Activated CD8-positive, alpha-beta memory T cell treated with anti-CD3 and anti-CD28 coated beads for 48 hours (primary cell): ENCODE measurements around the gene SERINC5.

ENCODE experiments used
- DNase-seq, 3 experiments: peaks; one replicate each; pipeline ENCODE4 v3.0.0-alpha.2; 2020; ENCODE audit warnings: low read depth in 2 of 3, low spot score in 2 of 3

SERINC5 gene

DNA sequence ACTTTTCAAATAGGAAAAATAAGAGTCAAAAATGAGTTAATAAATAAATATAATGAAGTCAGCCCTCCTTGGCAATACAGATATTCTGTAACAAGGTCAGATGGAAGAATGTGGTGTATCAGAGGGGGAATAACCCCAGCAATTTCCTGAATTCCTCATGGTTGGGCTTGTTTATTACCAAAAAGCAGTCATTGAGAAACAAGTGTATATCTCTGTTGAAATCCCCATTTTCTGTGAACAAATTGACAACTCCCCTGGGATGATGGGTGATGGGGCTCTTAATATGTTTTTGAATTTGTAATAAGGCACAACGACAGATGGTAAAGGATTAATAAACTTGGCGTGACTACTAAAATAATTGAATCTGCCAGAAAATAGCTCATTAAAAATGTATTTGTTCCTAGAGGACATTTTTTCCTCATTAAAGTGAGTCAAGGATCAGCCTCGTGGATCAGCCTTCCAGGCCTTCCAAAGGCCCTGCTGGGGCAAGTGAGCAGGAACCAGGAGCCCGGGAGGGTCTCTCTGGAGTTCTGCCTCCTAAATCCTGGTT is 186.5 kb downstream of the SERINC5 start:
- no peak for DNase-seq

DNA sequence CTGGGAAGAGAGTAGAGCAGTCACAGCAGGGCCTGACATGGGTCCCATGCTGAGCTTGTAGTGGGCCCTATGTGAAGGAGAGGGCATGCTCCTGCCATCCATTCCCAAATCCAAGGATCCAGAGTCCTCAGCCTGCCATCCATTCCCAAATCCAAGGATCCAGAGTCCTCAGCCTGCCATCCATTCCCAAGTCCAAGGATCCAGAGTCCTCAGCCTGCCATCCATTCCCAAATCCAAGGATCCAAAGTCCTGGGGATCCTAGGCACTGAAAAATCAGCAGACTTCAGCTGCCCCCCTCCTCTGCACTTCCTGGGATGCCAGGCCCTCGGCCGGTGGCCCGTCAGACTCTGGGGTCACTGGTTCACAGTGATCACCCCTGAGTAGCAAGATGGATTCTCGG is 187.1 kb downstream of the SERINC5 start:
- DNase-seq: no peak

GRCh38 chr5:80068246-80068636 is 187.6 kb downstream of the SERINC5 start:
- no peak for DNase-seq

- DNase-seq: no peak
These were observed 188.2 kb downstream of the SERINC5 start for GRCh38 chr5:80067531-80068245.

DNA sequence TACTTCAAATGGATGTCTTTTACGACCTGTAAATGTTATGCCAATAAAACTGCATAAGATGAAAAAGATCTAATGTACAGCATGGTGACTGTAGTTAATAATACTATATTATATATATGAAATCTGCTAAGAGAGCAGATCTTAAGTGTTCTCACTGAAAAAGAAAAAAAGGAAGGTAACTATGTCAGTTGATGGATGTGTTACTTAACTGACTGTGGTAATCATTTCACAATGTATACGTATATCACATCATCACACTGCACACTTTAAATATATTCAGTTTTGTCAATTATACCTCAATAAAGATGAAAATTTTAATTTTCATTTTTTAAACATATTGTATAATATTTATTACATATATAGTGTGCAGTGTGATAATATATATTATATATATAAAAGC is 188.8 kb downstream of the SERINC5 start:
- no peak for DNase-seq

DNA sequence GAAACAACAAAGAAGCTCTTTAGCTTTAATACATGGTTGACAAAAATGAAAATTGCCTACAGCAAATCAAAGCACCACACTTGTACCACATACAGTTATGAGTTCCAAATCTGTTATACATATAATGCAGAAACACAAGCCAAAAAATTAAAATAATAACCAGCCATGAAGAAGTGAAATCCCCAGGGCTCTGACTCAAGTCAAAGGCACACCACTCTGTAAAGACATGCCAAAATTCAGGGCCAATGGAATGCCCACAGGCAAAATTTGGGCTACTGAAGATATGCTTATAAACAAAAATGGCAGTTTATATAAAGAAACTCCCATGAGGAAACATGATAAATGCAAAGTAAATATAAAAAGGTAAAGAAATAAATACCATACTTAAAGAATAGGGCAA is 191.7 kb downstream of the SERINC5 start:
- no peak for DNase-seq
